ES-I3 (cell line): ENCODE results near the gene PRMT2.
A peak's percentile ranks its signal among the peaks of the same experiment; 100 is the strongest.

Source experiments
- H3K36me3 ChIP-seq: 2 replicates; pipeline ENCODE4 v1.6.1; 2013; ENCODE audit warnings: mild to moderate bottlenecking, low read length, control low read depth, moderate library complexity; ENCODE audit not compliant: insufficient read depth
- H3K4me1 ChIP-seq: 2 replicates; pipeline ENCODE4 v1.6.1; 2013; ENCODE audit warnings: mild to moderate bottlenecking, control low read depth, low read length; ENCODE audit not compliant: insufficient read depth
- H3K9ac ChIP-seq: 2 replicates; pipeline ENCODE4 v1.6.1; 2013; ENCODE audit warnings: low read depth, mild to moderate bottlenecking, low read length, moderate library complexity
- H3K9me3 ChIP-seq: 2 replicates; pipeline ENCODE4 v1.6.1; 2013; ENCODE audit warnings: mild to moderate bottlenecking, low read length, moderate library complexity; ENCODE audit not compliant: control insufficient read depth, insufficient read depth

PRMT2 gene

GRCh38 chr21:46643379-46644177, 8.1 kb downstream of the PRMT2 start:
- no peaks in the 10 kb centered on the region for H3K4me1 ChIP-seq
- peaks cover 30% of the 10 kb centered on the region for H3K36me3 ChIP-seq
- no peaks in the 10 kb centered on the region for H3K9me3 ChIP-seq
- H3K9ac ChIP-seq = no peak overlapping the region

- Histone ChIP-seq H3K4me1 (no peaks in the 10 kb centered on the region), H3K36me3 (peaks cover 40% of the 10 kb centered on the region), H3K9ac (no peak overlapping the region), H3K9me3 (no peaks in the 10 kb centered on the region)
Measured at GRCh38 chr21:46645840-46646239, 10.4 kb downstream of the PRMT2 start.

GRCh38 chr21:46646541-46647154, 11.2 kb downstream of the PRMT2 start:
- peaks cover 40% of the 10 kb centered on the region for H3K36me3 ChIP-seq
- no peaks in the 10 kb centered on the region for H3K4me1 ChIP-seq
- H3K9ac ChIP-seq = no peak overlapping the region
- no peaks in the 10 kb centered on the region for H3K9me3 ChIP-seq

- Histone ChIP-seq H3K9me3 (peaks cover 5% of the 10 kb centered on the region; the same call in 1 of the 2 replicates), H3K9ac (no peak overlapping the region), H3K4me1 (no peaks in the 10 kb centered on the region), H3K36me3 (peaks cover 49% of the 10 kb centered on the region)
Measured at GRCh38 chr21:46648539-46648938, 13.1 kb downstream of the PRMT2 start.

- H3K4me1 ChIP-seq = no peaks in the 10 kb centered on the region
- H3K9me3 ChIP-seq = peaks cover 11% of the 10 kb centered on the region; the same call in 1 of the 2 replicates
- H3K36me3 ChIP-seq = peaks cover 46% of the 10 kb centered on the region
- H3K9ac ChIP-seq = no peak overlapping the region
Measured at GRCh38 chr21:46649356-46649755, 13.9 kb downstream of the PRMT2 start.

- no peaks in the 10 kb centered on the region for H3K4me1 ChIP-seq
- no peak overlapping the region for H3K9ac ChIP-seq
- peaks cover 17% of the 10 kb centered on the region; the same call in 1 of the 2 replicates for H3K9me3 ChIP-seq
- peaks cover 40% of the 10 kb centered on the region for H3K36me3 ChIP-seq
Measured at GRCh38 chr21:46650476-46651098, 15.1 kb downstream of the PRMT2 start.

- H3K36me3 ChIP-seq = peaks cover 44% of the 10 kb centered on the region
- H3K9ac ChIP-seq = no peak overlapping the region
- peaks cover 17% of the 10 kb centered on the region; the same call in 1 of the 2 replicates for H3K9me3 ChIP-seq
- H3K4me1 ChIP-seq = no peaks in the 10 kb centered on the region
Measured at GRCh38 chr21:46651121-46651520, 15.6 kb downstream of the PRMT2 start.

- no peaks in the 10 kb centered on the region for H3K4me1 ChIP-seq
- peaks cover 17% of the 10 kb centered on the region; the same call in 1 of the 2 replicates for H3K9me3 ChIP-seq
- H3K9ac ChIP-seq = no peak overlapping the region
- H3K36me3 ChIP-seq = peaks cover 32% of the 10 kb centered on the region
Measured at GRCh38 chr21:46655230-46655629, 19.8 kb downstream of the PRMT2 start.

GRCh38 chr21:46656820-46657219, 21.3 kb downstream of the PRMT2 start:
- peaks cover 30% of the 10 kb centered on the region for H3K36me3 ChIP-seq
- H3K4me1 ChIP-seq = no peaks in the 10 kb centered on the region
- no peak overlapping the region for H3K9ac ChIP-seq
- H3K9me3 ChIP-seq = peaks cover 17% of the 10 kb centered on the region; the same call in 1 of the 2 replicates

- H3K9ac ChIP-seq = no peak overlapping the region
- no peaks in the 10 kb centered on the region; the same call in 1 of the 2 replicates for H3K4me1 ChIP-seq
- peaks cover 11% of the 10 kb centered on the region for H3K36me3 ChIP-seq
- no peaks in the 10 kb centered on the region for H3K9me3 ChIP-seq
Measured at GRCh38 chr21:46660505-46660904, 25.0 kb downstream of the PRMT2 start.

GRCh38 chr21:46661211-46661625, 25.7 kb downstream of the PRMT2 start:
- peaks cover 7% of the 10 kb centered on the region for H3K36me3 ChIP-seq
- H3K4me1 ChIP-seq = no peaks in the 10 kb centered on the region; the same call in 1 of the 2 replicates
- H3K9me3 ChIP-seq = no peaks in the 10 kb centered on the region
- peak overlapping the region; percentile 61 for H3K9ac ChIP-seq

- H3K4me1 ChIP-seq = no peaks in the 10 kb centered on the region; the same call in 1 of the 2 replicates
- peaks cover 6% of the 10 kb centered on the region; the same call in 1 of the 2 replicates for H3K36me3 ChIP-seq
- H3K9ac ChIP-seq = peak overlapping the region; percentile 61
- H3K9me3 ChIP-seq = no peaks in the 10 kb centered on the region
Measured at GRCh38 chr21:46661642-46662366, 26.3 kb downstream of the PRMT2 start.

- Histone ChIP-seq H3K4me1 (no peaks in the 10 kb centered on the region; the same call in 1 of the 2 replicates), H3K9me3 (no peaks in the 10 kb centered on the region), H3K36me3 (peaks cover 4% of the 10 kb centered on the region; the same call in 1 of the 2 replicates), H3K9ac (peak overlapping the region; percentile 28; the same call in 1 of the 2 replicates)
Measured at GRCh38 chr21:46662367-46662654, 26.8 kb downstream of the PRMT2 start.
